Effector CD4-positive, alpha-beta T cell (primary cell): Measurements from ENCODE around the gene LMNTD2.

Source experiments
- DNase-seq: peaks from one replicate; pipeline ENCODE4 v3.0.0-alpha.2; 2020

Gene LMNTD2

DNA sequence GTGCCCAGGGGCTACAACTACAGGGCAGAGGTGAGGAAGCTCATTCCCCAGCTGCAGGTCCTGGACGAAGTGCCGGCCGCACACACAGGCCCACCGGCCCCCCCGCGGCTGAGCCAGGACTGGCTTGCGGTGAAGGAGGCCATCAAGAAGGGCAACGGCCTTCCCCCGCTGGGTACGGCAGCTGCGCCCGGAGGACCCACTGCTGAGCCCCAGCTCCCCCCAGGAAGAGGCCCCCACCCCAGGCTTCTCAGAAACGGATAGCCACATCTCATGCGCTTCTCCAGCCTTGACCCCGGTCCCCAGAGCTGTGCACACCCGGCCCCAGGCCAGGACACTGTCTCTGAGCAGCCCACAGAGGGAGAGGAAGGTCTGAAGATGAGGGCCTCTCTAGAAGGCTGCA is 9.4 kb downstream of the LMNTD2 start:
- no peak for DNase-seq

DNA sequence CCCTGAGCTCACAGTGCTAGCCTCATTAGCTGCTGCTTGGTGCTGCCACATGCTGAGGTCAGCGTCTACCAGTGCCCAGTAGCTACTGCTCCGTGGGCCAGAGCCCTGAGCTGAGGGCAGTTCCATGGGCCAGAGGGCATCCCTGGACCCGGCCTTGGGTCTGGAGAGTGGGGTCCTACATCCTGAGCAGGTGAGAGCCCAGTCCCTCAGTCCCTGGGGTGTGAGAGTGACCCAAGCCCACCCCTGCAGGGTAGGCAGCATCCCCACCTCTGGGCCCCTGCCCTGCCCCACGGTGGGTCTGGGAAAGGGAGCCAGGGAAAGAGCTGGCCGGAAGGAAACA is 9.8 kb downstream of the LMNTD2 start:
- no peak for DNase-seq

DNA sequence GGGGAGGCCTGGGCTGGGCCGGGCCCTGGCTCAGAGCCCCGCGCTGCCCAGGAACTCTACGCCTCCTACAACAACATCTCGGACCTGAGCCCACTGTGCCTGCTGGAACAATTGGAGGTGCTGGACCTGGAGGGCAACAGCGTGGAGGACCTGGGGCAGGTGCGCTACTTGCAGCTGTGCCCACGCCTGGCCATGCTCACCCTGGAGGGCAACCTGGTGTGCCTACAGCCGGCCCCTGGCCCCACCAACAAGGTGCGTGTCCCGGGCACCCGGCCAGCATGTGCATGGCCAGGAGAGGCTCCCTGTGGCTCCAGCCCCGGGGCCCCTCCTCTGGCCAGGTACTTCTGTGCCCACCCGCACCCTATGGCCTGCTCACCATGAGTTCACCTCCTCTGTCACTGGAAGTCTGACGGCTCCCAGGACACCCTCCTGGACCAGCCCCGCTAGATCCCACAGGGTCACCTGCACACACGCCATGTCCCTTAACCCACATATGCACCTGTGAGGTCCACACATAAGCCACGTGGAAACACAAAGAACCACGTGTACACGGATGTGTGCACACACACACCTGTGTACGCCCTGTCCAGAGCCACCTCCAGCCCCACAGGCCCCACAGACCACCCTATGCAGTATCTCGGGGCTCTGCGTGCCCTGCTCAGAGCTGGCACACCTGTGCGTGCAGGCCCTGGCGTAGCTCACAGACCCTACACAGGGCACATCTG is 10.4 kb downstream of the LMNTD2 start:
- no peak for DNase-seq

DNA sequence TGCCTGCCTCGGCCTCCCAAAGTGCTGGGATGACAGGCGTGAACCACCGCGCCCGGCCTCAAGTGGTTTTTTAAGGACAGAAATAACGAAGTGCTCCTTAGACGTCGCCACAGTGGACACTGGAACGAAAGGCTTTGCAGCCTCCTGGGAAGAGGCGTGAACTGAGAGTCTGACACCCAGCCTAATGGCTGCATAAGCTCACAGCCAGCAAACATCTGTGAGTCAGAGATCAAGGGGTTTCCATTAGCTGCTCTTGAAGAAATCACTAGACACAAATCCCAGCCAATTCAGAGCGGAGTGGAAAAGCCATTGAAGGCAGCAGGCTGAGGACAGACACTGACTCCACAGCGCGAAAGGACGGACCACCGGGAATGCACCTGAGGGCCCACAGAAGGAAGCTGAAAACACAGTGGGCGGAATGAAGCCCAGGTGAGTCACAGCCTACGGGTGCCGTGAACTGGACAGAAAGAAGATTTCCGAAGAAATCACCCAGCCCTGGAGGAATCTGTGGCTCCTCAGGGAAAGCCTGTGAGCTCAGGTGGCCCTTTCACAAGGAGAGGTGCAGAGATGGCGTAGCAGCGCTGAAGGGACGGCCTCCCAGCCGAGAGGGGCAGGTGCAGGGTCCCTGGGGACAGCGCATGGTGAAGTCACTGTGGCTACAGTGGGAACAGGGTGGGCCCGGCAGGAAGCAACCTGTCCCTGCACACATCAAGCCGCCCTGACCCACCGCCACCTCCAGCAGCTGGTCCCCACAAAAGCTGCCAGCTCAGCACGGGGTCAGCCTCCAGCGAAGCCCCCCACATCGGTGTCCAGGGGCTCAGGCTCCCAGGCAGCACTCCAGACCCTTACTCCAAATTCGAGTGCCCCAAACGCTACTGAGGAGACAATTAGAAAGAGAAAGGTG is 11.6 kb downstream of the LMNTD2 start:
- DNase-seq, result no peak

DNA sequence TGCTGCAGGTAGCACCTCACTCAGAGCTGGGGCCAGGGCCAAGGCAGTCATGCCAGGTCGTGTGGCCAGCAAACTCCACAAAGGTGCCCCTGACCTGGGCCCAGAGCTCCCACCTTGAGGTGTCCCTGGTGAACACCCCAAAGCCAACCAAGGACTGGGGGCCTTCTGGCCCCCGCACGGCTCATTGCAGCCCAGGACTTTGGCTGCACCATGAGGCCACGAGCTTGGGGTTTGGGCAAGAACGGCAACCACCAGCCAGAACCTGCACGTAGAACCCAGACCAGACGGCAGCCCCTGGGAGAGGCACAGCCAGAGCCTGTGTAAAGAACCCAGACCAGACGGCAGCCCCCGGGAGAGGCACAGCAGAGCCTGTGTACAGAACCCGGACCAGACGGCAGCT is 15.4 kb downstream of the LMNTD2 start:
- DNase-seq, result no peak

DNA sequence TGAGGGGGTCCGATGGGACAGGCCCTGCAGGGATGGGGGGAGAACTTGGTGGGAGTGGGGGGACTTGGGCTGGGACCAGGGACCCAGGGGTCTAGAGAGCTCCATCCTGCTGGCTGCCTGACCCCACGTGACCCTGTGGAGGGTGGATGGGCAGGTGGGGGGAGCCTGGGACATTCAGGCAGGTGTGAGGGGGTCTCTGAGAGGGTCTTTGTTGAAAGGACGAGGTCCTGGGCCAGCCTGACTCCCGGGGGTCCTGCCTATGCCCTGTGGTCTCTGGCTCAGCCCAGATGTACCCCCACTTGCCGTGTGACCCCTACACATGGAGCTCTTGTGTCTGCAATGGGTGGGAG is 15.7 kb downstream of the LMNTD2 start:
- no peak for DNase-seq

DNA sequence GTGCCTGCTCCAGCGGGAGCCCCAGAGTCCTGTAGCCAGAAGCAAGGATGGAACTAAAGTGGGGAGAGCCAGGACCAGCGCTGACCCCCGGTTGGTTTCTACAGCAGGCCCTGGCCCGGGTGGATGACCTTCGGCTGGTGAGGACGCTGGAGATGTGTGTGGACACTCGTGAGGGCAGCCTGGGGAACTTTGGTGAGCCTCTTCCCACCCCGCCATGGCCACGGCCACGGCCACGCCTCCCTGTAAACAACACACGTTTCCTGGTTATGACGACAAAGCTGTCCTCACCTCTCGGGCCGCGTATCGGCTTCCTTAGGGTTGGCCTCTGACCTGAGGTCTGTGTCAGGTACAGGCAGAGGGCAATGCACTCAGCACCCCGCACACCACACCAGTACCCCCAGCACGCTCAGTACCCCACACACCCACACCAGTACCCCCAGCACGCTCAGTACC is 19.1 kb downstream of the LMNTD2 start:
- DNase-seq, result no peak

DNA sequence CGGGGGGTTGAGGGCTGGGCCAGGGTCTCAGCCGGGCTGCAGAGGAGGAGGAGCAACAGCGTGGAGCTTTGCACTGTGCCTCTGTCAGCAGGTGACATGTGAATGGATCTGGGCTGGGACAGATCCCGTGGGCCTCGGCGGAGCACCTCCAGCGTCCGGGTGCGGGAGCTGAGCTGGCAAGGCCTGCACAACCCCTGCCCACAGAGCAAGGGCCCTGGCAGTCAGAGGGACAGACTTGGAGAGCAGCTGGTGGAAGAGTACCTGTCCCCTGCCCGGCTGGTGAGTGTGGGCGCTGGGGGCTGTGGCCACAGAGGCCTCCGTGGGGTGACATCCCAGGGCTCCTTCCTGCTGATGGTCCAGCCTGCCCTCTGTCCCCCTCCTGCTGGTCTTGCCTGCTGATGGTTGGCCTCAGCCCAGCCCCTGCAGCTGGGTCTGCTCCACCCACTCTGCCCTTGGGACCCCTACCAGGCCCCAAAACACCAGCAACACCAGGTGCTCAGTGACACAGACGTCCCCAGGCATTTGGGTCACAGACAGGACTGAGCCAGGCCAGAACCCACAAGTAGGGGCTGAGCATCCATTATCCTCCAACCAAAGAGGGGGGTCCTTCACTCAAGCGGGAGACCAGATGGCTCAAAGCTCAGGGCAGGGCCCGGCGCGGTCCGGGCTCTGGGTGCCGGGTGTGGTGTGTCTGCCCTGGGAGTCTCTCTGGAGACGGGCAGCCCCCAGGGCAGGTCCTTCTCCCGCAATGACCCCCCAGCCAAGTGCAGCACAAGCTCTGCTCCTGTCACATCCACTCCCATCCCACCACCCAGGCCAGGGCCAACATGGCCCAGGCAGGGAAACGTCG is 19.7 kb downstream of the LMNTD2 start:
- DNase-seq, result no peak

DNA sequence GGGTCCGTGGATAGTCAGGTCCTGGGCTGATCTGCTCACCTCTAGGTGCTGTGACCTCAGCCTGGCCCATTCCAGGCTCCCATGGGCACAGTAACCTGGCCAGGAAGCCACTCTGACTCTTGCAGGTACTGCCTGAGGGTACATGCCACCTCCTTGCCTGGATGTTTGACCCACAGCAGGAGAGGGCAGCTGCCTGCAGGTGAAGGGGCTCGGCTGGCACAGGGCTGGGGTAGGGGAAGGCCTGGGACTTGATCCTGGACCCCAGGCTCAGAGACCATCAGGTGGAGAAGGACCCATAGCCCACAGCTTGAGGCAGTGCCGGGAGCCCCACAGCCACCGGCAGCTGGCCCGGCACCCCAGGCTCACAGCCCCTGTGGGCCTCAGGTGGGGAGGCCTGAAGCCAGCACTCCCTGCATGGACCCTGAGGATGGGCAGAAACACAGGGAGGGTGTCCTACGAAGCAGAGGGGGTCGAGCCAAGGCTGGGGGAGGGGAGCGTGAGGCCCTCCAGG is 20.5 kb downstream of the LMNTD2 start:
- DNase-seq, result no peak

DNA sequence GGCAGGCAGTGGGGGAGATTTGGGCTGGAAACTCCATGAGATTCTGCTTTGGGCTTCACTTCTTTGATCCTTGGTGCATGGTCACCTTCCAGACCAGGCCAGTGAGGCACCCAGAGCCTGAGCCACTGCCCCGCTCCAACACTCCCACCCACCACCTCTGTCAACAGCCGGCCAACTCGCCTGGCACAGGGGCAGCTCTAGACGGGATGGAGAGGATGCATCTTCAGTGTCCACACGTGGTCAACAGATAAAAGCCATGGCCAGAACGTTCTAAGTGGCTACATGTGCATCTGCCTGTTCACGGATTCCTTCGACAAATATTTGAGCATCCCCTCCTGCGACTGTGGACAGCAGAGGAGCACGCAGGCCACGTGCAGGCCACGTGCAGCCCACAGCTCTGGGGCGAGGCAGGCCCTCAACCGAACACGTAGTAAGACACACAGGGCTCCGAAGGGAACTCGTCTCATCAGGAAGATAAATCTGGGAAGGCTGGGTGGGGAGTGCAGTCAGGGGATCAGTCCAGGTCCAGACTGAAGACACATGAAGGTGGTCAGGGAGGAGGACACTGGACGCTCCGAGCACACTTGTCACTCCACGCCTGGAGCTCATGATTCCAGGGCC is 22.0 kb downstream of the LMNTD2 start:
- DNase-seq, result no peak

DNA sequence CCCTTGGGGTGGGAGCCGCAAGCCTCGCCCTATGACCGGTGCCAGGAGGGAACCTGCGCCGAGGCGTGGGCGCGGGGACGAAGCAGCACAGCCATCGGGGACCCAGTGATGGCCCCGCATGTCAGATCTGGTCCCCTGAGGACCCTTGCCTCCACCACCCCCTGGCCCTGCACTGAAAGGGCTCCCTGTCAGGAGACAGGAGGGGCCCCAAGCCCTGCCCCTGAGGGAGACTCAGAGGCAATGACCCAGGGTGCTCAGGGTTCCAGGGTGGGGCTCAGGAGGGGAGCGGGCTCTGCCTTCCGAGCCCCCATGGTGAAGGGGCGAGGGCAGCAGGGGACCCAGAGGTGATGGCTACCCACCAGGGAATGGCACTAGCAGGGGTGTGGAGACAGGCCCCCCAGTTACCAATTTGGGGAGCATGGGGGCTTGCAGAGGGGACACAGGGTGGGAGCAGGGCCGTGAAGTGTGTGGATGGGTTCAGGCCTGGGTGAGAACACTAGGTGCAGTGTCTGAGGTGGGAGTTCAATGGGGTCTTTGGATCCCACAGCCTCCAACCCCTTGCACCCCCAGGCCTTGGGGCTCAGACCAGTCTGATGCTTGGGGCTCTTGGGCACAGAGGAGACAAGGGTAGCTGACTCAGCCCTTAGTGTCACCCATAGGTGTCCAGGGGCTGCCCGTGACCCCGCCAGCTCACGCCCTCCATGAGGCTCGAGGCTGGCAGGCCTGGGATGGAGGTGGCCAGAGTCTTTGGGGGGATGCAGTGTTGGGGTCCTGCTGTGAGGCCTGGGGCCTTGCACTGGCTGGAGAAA is 22.7 kb downstream of the LMNTD2 start:
- no peak for DNase-seq

DNA sequence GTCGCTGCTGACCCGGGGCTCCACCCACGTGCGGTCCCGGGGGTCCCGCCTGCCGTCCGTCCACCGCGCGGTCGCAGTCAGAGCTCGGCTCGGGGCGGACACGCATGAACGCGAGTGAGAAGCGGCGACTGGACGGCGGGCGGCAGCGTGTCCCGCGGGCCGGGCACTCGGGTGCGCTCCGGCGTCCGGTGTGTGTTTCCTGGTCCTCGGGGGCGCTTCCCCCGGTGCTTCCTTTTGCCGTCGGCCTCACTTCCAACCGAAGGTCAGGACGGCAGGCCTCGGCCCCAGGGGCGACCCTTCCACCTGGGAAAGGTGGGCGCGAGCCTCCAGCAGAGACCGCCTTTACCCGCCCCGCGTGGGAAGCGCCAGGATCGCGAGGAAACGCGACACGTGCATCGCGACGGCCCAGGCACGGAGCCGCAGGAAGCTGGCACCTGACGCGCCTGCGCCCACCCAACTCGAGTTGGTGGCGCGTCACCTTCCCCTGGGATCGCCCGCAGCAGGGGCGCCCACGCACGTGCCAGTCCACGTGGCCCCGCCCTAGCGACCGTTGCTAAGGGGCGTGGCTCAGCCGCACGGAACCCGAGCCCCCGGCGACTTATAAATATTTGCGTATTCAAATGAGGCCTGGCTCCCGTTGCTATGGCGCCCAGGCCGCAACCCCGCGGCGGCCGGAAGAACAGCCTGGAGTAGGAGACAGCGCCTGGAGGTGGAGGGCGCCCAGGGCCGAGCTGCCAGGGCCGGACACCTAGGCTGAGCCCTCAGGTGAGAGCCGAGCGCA is 23.5 kb downstream of the LMNTD2 start, which contains the start of gene LRRC56:
TSS of gene LRRC56 (plus strand) at position 687 of the 781 bp plus-strand sequence. CDS start 3,158 bp downstream, outside the sequence.
- DNase-seq, result peak; percentile 89

DNA sequence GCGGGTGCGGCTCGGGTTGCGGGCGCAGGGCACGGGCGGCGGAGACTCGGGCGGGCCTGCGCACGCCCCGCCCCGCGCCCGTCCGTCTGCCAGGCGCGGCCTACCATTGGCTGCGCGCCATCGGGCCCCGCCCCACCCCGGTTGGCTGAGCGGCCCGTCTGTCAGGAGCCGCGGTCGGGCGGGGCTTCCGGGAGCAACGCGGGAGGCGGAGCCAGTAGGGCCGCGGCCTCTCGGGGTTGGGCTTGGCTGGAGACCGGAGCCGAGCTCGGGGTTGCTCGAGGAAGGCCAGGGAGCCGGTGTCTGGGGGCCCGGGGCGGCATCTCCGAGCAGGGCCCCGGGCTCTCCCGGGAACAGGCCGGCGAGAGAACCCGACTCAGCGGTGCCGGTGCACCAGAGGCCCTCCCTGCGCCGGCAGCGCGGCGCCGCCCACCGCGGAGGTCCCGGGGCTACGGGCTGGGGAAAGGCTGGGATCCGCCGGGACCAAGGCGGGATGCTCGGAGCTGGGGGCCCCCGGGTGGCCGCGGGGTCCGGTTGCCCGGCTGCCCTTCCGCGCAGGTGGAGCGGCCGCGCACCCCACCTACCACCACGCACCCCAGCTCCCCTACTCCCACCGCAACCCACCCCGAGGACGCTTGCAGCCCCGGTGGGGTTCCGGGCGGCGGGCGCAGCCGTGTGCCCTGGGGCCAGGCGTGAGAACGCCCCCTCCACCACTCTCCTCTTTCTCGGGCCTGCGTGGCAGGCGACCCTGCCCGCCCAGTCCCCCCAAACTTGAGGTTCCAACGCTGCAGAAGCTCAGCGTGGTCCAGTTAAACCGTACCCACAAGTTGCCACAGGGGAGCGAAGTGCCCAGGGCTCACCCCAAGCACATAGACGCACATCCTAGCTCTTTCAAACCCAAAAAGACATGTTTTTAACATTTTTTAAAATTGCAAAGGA is 24.8 kb downstream of the LMNTD2 start, which contains the start of gene HRAS:
TSS of gene HRAS (minus strand) at position 58 of the 936 bp plus-strand sequence.
- DNase-seq, result peak; percentile 94

DNA sequence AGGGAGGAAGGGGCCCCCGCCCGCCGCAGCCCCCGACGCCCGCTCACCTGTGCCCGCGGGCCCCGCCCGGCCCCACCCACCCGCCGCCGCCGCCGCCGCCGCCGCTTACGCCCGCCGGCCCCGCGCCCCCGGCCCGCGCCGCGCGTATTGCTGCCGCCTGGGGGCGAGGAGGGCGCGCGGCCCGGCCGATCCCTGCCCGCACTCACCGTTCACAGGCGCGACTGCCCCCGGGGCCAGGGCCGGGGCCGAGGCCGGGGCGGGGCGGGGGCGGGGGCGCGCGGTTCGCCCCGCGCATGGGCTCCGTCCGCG is 25.4 kb downstream of the LMNTD2 start:
- DNase-seq, result no peak

DNA sequence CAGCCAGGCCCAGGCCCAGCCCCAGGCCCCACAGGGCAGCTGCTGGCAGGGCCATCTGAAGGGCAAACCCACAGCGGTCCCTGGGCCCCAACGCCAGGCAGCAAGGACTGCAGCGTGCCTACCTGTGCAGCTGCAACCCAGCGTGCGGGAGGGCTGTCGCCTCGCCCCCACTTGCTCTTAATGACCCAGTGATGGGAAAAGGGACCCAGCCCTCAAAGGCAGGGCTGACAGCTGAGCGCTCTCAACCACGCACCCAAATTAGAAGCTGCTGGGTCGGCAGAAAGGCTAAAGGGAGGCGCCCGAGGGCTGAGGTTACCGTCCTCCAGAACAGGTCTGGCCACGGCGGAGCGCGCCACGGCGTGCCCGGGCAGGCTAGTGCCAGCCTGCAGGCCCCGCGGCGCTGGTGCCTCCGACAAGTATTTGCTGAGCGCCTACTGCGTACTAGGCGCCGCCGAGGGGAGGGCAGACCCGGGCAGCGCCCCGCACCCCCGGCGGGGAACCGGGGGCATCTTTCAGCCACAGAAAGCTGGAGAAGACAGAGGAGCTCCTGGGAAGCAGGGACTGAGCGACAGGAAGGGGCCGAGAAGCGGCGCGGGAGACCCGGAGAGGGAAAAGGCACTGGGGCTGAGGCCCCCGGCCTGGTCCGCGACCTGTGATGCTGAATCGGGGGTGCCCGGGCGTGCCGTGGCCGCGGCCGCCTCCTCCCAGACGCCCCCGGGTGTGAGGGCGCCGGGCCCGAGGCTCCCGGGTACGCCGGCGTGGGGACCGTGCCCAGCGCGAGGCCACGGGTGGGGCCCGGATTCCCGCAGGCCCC is 25.9 kb downstream of the LMNTD2 start:
- no peak for DNase-seq

DNA sequence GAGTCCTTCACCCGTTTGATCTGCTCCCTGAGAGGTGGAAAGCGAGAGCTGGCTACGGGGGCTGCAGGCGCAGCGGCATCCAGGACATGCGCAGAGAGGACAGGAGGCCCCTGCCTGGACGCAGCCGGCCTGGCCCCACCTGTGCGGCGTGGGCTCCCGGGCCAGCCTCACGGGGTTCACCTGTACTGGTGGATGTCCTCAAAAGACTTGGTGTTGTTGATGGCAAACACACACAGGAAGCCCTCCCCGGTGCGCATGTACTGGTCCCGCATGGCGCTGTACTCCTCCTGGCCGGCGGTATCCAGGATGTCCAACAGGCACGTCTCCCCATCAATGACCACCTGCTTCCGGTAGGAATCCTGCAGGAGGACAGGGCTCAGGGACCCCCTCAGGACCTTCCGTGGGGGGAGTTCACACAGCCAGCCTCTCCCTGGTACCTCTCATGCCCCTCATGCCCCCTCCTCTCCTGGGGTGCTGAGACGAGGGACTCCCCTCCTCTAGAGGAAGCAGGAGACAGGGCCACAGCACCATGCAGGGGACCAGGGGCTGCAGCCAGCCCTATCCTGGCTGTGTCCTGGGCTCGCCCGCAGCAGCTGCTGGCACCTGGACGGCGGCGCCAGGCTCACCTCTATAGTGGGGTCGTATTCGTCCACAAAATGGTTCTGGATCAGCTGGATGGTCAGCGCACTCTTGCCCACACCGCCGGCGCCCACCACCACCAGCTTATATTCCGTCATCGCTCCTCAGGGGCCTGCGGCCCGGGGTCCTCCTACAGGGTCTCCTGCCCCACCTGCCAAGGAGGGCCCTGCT is 26.7 kb downstream of the LMNTD2 start:
- no peak for DNase-seq

DNA sequence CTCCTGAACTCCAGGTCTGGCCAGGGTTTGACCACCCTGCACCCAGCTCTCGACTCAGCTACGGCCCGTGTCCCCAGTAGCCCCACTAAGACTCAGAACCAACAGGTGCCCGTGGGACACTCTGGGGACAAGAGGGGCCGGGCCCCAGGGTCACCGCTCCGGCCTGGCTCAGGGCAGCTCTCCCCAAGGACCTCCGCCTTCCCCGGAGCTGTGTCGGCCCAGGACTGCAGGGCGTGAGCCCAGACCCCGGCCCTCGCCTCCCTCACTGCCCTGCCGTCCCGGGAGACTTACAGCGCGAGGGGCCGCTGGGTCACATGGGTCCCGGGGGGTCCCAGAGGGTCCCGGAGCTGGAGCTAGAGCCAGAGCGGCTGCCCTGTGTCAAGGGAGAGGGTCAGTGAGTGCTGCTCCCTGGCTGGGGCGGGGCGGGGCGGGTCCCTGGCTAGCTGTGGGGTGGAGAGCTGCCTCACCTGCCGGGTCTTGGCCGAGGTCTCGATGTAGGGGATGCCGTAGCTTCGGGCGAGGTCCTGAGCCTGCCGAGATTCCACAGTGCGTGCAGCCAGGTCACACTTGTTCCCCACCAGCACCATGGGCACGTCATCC is 27.5 kb downstream of the LMNTD2 start:
- no peak for DNase-seq
